ENCODE data around the gene ARIH1. TPM values are rescaled to one million over a fixed set of nuclear protein-coding genes. Genes with fewer than 3 reads are reported as not detected.
A peak's percentile ranks its signal among the peaks of the same experiment; 100 is the strongest.

ARIH1 gene
- total and polyA plus RNA-seq, 10 donors = 14.8 to 171 (median 62.7) TPM

DNA sequence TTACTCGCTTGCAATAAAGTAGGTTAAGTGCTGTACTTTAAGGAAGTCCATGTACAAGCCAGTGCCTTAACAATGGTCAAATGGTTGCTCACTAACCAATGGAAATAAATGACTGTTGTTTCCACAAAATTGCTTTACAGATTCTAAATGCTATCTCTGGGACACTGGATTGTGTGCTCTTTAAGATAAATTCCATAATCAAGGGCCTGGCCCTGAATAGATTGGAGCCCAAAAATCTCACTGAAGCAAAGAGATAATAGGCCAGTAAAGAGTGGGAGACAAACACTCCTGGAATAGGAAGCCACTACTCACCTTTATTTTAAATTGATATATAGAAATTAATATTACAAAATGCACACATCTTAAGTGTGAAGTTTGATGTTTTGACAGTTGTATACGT, 118.0 kb downstream of the ARIH1 start:
- no peaks in the 10 kb centered on the region for H3K27me3 ChIP-seq (replicated peaks in 1 of 7)
- intact Hi-C loops (cut with DNase I; ENCODE audit: low total_unique reads) = loop anchor here (10.0 kb wide), 1 partner anchor 113 kb away; no protein-coding TSS in a partner anchor
- TF ChIP-seq POLR2AphosphoS5 (IDR thresholded peaks at IDR 0.05) (no peak), POLR2A (IDR thresholded peaks at IDR 0.05) (no peak)
- TF ChIP-seq, protein P1, sequence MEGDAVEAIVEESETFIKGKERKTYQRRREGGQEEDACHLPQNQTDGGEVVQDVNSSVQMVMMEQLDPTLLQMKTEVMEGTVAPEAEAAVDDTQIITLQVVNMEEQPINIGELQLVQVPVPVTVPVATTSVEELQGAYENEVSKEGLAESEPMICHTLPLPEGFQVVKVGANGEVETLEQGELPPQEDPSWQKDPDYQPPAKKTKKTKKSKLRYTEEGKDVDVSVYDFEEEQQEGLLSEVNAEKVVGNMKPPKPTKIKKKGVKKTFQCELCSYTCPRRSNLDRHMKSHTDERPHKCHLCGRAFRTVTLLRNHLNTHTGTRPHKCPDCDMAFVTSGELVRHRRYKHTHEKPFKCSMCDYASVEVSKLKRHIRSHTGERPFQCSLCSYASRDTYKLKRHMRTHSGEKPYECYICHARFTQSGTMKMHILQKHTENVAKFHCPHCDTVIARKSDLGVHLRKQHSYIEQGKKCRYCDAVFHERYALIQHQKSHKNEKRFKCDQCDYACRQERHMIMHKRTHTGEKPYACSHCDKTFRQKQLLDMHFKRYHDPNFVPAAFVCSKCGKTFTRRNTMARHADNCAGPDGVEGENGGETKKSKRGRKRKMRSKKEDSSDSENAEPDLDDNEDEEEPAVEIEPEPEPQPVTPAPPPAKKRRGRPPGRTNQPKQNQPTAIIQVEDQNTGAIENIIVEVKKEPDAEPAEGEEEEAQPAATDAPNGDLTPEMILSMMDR (IDR thresholded peaks at IDR 0.05 in 8 of 11, conservative IDR thresholded peaks at IDR 0.05 in 3 of 11) = no peak
- no peaks in the 10 kb centered on the region for H3K9me3 ChIP-seq
- no peaks in the 10 kb centered on the region for H3K4me1 ChIP-seq
- 81 to 93% (median 88%) methylated on average over 2 of the region's 2 CpGs for WGBS, 5 donors
- no peak overlapping the region for H3K4me3 ChIP-seq
- no peak for DNase-seq
- H3K27ac ChIP-seq = no peak overlapping the region
- H3K36me3 ChIP-seq = peaks cover 0 to 3% (median 0%) of the 10 kb centered on the region in 6 donors

DNA sequence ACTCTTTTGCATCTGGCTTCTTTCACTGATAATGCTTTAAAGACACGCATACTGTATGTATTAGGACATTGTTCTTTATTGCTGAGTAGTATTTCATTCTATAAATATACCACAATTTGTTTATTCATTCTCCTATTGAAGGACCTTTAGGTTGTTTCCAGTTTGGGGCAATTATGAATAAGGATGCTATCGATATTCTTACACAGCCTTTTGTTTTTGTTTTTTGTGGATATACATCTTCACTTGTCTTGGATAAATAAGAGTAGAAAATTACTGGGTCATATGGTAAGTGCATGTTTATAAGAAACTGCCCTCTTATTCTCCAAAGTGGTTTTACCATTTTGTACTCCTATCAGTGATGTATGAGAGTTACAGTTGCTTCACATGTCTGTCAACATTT, 118.5 kb downstream of the ARIH1 start:
- no peak for DNase-seq
- TF ChIP-seq, protein P1 (IDR thresholded peaks at IDR 0.05 in 8 of 11, conservative IDR thresholded peaks at IDR 0.05 in 3 of 11) = no peak
- TF ChIP-seq POLR2A (IDR thresholded peaks at IDR 0.05) = no peak
- no peak for TF ChIP-seq POLR2AphosphoS5 (IDR thresholded peaks at IDR 0.05)
- peaks cover 0 to 3% (median 0%) of the 10 kb centered on the region in 6 donors for H3K36me3 ChIP-seq
- 91 to 97% (median 94%) methylated on average over 2 of the region's 2 CpGs for WGBS, 5 donors
- H3K27me3 ChIP-seq (replicated peaks in 1 of 7) = no peaks in the 10 kb centered on the region
- intact Hi-C loops (cut with DNase I; ENCODE audit: low total_unique reads) = loop anchor here (10.0 kb wide), 1 partner anchor 112 kb away; no protein-coding TSS in a partner anchor
- no peak overlapping the region for H3K4me3 ChIP-seq
- H3K4me1 ChIP-seq = no peaks in the 10 kb centered on the region
- H3K27ac ChIP-seq = no peak overlapping the region
- no peaks in the 10 kb centered on the region for H3K9me3 ChIP-seq

DNA sequence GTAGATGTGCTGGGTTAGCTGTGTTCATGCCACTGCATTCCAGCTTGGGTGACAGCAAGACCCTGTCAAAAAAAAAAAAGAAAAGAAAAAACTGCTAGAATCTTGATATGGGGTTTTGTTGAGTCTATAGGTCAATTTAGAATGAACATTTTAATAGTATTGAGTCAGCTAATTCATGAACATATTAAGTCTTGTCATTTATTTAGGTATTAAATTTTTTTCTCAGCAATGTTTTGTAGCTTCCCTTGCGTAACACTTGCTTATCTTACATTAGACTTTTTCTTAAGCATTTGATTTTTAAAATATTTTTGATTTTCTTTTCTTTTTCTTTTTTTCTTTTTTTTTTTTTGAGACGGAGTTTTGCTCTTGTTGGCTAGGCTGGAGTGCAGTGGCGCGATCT, 119.7 kb downstream of the ARIH1 start:
- intact Hi-C loops (cut with DNase I; ENCODE audit: low total_unique reads) = loop anchor here (10.0 kb wide), 1 partner anchor 111 kb away; no protein-coding TSS in a partner anchor
- 92 to 98% (median 95%) methylated on average over 4 of the region's 4 CpGs for WGBS, 5 donors

DNA sequence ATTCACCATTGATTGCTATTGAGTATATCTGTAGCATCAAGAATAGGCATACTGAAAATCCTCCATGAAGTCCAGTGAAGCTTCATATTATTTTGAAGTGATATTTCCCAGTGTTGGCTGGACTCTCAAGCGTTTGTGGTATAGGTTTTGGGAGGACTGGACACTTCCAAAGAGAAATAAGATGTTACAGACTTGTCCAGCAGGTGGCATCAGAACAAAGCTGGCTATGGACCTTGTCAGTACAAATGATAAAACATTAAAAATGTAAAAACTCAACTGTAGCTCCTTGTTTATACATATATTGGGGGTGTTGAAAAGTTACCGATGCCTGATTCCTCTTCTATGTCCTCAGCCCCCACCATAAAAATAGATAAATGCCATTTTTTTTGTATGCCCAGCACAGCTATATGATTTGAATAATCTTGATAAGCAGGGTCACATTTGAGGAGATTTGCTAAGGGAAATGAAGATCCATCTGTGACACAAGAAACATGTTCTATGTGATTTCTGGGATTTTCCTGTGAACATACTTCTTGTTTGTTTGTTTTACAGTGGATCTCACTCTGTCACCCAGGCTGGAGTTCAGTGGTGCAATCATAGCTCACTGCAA, 125.8 kb downstream of the ARIH1 start:
- WGBS, 5 donors = 14 to 24% (median 19%) methylated on average over 2 of the region's 2 CpGs
- Histone ChIP-seq H3K27me3 (replicated peaks in 1 of 7) (no peaks in the 10 kb centered on the region), H3K27ac (no peak overlapping the region), H3K9me3 (no peaks in the 10 kb centered on the region), H3K4me1 (no peaks in the 10 kb centered on the region), H3K36me3 (no peaks in the 10 kb centered on the region), H3K4me3 (no peak overlapping the region)
- DNase-seq = no peak
- intact Hi-C loops (cut with DNase I; ENCODE audit: low total_unique reads) = loop anchor here (10.0 kb wide), 1 partner anchor 105 kb away; no protein-coding TSS in a partner anchor
- TF ChIP-seq, protein P1 (IDR thresholded peaks at IDR 0.05 in 8 of 11, conservative IDR thresholded peaks at IDR 0.05 in 3 of 11) = peak in 8 of 11 experiments; percentile 29 to 69 (median 49)
- TF ChIP-seq POLR2A (IDR thresholded peaks at IDR 0.05) (no peak), POLR2AphosphoS5 (IDR thresholded peaks at IDR 0.05) (no peak)

More for the DNA sequence above, 119.7 kb downstream of the ARIH1 start:
- Histone ChIP-seq H3K4me1 (no peaks in the 10 kb centered on the region), H3K36me3 (no peaks in the 10 kb centered on the region), H3K4me3 (no peak overlapping the region), H3K27me3 (replicated peaks in 1 of 7) (no peaks in the 10 kb centered on the region), H3K27ac (no peak overlapping the region), H3K9me3 (no peaks in the 10 kb centered on the region)
- DNase-seq = no peak
- no peak for TF ChIP-seq POLR2AphosphoS5 (IDR thresholded peaks at IDR 0.05)
- TF ChIP-seq, protein P1 (IDR thresholded peaks at IDR 0.05 in 8 of 11, conservative IDR thresholded peaks at IDR 0.05 in 3 of 11) = no peak
- no peak for TF ChIP-seq POLR2A (IDR thresholded peaks at IDR 0.05)

All from spleen (tissue), 11 donors.